Ishikawa (cell line): ENCODE measurements around the gene C16orf86.

ENCODE experiments used
- CEBPB ChIP-seq: IDR thresholded peaks from 2 replicates; pipeline ENCODE4 v1.6.1; 2012
- EP300 ChIP-seq: IDR thresholded peaks from 2 replicates; pipeline ENCODE4 v1.6.1; 2012; ENCODE audit warnings: borderline replicate concordance
- FOXM1 ChIP-seq: IDR thresholded peaks from 2 replicates; pipeline ENCODE4 v1.6.1; 2012; ENCODE audit warnings: low read depth, borderline replicate concordance
- MAX ChIP-seq: IDR thresholded peaks from 2 replicates; pipeline ENCODE4 v1.6.1; 2012
- TCF12 ChIP-seq: IDR thresholded peaks from 2 replicates; pipeline ENCODE4 v1.6.1; 2012; ENCODE audit warnings: low read depth
- YY1 ChIP-seq: IDR thresholded peaks from 2 replicates; pipeline ENCODE4 v1.6.1; 2012; ENCODE audit warnings: low read depth
- ZBTB7A ChIP-seq: IDR thresholded peaks from 2 replicates; pipeline ENCODE4 v1.6.1; 2012; ENCODE audit warnings: low read depth

- TF ChIP-seq ZBTB7A: no peak
- no peak for TF ChIP-seq MAX
- TF ChIP-seq FOXM1: no peak
- no peak for TF ChIP-seq EP300
- no peak for TF ChIP-seq YY1
- no peak for TF ChIP-seq CEBPB
- TF ChIP-seq TCF12: no peak
These were observed 4.0 kb upstream of the C16orf86 start for GRCh38 chr16:67662653-67663010.
